NOMO-1 treated with dmso at 0.1 percent for 144 hours (cell line): ENCODE results near the gene BRD1.
"Not testable (repeated sequence)": the region's sequence is repeated elsewhere in the genome, so short reads cannot be mapped to it uniquely, and the experiment has no call there.

Experiments
- DNase-seq: peaks from one replicate; lab custom pipeline; 2025; ENCODE audit not compliant: unreplicated experiment; lab: John Stamatoyannopoulos, UW

Gene BRD1

DNA sequence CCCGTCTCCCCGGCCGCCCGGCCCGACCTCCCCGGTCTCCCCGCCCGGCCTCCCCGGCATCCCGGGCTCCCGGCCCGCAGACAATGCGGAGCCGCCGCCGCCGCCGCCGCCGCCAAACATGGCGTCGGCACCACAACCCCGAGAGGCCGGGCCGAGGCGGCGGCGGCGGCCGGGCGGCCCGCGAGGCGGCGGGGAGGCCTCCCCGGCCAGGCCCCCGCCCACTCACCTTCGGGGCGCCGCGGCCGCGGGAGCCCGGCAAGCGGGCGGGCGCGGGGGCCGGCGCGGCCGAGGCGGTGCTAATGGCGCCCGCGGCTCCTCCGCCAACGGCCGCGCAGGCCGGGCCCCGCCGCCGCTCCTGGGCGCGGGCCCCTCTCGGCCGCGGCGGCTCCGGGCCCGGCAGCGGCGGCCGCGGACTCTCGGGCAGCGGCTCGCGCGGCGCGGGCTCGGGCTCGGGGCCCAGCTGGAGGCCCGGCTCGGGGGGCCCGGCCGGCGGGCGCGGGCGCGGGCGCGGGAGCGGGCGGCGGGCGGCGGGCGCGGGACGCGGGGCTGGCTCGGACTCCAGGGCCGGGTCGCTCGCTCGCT, 311 bp downstream of the BRD1 start:
- no peak for DNase-seq

DNA sequence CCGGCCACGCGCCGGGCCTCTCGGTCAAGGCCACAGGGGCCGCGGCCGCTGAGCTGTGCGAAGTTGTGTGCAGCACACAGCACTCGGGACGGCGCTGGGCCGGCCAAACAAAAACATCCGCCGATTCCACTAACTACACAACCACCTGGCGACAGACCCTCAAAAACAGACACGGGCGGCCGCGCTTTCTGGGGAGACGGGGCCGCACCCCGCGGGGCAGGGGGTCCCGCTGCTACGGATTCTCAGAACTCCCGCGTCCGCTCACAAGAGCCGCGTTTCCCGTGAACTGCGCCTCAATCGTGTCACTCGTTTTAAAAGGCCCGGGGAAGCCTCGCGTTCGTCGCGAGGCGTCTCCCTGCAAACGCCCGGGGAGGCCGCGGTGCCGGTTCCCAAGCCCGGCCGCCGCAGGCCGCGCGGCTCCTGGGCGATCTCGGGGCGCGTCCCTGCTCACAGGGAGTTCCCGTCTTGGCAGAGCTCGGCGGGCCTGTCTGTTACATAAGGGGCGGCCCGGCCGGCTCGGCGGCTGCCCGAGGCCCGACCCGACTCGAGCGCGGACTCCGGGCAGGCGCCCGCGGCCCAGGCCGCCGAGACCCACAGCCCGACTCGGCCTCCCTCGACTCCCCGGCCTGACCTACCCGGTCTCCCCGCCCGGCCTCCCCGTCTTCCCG, 936 bp downstream of the BRD1 start:
- no peak for DNase-seq

DNA sequence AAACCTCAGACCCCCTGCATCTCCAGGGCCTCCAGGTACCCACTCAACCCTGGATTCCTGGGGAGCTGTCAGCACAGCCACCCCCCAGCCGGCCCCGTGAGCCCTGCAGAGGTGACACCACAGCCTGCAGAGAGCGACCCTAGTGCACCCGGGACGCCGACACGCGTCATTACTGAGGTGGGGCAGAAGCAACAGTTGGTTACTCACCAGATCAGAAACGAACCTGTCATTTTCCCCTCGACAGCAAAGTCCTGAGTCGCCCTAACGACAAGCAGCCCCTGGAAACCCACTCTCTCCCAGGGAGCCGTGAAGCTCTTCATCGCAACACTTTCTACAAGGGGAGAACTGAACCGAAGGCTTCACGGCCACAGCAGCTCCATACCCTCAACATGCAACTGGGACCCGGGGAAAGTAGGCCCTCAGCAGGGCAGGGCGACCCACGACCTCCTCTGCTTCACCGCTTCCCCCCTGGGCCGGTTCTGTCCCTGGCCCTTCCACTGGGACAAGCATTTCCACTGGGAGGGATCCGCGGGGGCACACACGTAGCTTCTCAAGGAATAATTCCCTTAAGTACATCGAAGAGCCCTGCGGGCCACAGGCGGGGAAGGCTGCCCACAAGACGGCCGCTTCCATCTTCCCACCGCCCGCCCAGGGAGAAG, 1.6 kb downstream of the BRD1 start:
- DNase-seq, result no peak

DNA sequence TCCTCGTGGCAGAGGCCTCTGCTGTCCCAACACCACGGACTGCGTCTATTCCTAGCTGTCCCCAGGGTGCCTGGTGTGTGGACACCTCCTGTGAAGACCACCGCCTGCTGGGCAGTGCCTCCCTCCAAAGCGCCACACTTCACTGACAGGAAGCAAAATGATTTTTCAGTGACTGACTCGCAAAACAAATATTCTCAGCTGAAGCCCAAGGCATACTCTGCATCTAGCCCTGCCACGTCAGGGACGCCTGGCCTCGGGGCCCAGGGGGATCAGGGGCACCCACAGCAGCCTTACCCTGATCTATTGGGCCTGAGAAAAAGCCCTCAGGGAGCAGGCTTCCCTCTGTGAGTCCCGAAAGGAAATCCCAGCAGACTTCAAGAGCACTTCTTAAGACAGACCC, 2.2 kb downstream of the BRD1 start:
- no peak for DNase-seq

DNA sequence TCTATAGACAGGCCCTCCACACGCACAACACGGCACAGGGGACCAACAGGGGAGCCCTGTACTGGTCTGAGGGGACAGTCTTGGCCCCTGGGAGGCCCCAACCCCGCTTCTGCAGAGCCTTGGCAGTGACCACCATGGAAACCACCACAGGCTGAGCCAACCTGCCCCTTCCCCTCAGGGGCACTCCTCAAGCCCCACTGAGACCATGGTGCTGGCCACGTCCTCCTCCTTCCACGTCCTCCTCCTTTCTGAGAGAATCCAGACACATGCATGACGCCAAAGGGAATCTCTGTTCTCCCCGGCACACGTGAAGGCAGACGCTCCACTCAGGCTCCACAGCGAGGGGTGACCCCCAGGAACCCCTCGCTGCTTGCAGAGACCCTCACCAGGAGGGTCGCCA, 2.7 kb downstream of the BRD1 start:
- DNase-seq, result no peak

DNA sequence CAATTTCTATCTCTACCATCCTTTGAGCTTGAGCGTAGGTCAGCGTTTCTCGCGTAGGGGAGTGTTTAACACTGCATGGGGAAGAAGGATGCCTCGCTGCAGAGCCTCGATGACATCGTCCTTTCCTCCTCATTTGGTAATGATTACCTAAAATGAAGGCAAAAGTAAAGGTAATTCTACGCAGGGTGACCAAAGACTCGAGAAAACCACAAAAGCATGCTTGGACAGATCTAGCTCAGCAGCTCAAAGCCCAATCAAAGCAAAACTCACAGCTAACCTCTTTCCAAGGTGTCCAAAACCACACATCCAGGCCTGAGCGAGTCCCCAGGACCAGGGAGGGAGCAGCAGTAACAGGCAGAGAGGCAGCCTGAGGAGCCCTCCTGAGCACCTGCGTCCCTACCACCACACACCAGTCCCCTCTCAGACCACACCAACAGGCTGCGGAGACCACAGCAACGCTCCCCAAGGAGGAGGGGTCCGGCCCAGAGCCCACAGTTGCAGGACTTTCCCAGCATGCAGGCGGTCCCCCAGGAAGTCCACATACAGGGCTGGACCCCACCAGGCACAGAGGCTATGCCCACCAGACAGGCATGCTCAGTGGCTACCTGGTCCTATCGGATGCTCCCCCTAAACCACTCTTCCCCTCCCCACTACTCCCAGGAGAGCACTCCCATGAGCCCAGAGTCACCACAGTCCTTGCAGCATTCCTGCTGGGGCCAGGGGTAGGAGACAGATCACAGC, 3.3 kb downstream of the BRD1 start:
- DNase-seq, result no peak

DNA sequence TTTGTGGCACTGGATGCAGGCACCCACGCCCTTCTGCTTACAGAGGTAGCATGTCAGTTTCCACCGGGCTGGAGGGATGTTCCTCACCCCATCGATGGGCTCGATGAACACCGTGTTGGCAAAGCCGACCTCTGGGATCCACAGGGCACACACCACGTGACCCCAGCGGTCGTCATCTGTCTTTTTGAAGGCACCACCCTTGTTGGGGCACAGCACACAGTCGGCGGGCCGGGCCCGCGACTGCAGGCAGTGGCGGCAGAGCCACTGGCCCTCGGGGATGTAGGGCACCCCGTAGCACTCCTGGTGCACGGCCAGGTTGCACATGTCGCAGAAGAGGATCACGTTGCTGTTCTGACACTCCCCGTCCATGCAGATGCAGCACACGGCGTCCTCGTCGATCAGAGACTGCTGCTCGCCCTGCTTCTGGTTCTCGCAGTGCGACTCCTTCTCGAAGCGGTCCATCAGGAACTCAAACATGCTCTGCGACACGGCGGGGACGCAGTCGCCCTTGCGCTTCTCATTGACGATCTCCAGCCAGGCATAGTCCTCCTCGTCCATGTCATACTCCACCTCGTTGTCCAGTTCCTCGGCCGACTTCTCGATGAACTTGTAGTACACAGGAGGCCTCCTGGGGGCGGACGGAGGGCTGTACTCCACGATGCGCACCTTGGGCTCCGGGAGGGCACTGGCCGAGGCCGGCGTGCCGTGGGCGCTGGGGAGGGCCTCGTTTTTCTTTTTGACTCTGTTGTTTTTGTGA, 4.2 kb downstream of the BRD1 start:
- DNase-seq, result no peak

DNA sequence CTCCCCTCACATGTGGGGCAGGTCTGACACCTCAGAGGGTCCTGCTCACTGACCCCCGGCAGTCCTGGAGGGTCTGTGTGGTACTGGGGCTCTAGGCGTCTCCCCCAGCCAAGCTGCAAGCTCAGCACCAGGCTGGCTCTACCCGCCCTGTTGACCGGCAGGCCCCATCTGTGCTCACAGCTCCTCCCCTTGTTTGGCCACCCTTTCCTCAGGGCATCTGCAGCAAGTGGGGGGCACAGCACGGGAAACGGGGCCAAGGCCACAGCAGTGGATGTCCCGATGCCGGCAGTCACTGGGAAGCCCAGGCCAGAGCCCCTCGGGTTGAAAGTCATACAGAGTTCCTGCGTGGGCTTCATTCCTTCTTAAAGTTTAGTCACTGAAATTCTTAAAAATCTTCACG, 5.9 kb downstream of the BRD1 start:
- DNase-seq, result not testable (repeated sequence)

DNA sequence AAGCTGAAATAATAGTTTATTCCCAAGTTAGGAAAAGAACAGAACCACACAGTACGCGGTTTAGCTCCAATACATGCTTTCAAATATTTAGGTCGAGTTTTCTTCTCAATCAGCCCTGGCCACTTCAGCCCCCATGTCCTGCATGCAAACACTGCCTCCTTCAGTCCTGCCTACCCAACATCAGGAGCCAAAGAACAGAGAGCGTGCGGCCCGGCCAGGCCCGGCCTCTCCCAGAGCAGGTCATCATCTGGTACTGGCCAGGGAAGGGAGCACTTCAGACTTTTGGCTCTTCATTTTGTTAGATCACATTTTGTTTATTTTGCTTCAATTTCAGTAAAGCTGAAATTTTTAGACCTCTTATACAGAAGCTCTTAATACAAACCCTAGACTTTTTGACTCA, 6.7 kb downstream of the BRD1 start:
- no peak for DNase-seq

DNA sequence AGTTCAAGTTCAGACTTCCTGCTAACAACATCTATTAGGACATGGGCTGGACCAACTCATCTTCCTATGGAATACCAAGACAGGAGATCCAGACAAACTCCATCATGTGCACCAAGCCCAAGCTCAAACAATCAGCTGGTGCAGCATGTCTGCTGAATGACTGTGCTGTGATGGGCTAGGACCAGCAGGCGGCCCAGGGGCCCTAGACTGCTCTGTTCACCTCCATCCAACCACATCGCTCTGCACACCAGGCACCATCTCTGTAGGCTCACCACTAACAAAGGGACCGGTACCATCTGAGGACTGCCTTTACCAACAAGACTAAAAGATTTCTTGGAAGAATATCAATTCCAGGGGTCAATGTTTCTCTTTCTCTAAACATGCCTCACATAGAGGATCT, 10.3 kb downstream of the BRD1 start:
- no peak for DNase-seq

DNA sequence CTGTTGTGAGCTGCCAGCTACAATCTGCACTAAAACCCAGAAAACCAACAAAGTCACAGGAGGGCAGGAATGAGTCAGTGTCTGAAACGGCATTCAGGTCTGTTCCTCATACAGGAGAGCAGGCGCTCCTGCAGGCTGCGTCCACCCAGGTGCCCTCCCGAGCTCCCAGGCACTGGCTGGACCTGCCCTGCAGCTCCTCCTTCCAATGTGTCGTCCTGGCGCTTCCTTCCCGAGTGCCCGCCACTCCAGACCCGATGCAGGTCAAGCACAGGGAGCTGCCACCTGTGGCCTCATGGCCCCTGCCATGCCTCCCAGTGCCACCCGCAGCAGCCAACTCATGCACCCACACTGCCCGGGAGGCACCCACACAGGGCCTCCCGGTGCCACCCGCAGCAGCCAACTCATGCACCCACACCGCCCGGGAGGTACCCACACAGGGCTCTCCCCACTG, 12.0 kb downstream of the BRD1 start:
- DNase-seq, result no peak

DNA sequence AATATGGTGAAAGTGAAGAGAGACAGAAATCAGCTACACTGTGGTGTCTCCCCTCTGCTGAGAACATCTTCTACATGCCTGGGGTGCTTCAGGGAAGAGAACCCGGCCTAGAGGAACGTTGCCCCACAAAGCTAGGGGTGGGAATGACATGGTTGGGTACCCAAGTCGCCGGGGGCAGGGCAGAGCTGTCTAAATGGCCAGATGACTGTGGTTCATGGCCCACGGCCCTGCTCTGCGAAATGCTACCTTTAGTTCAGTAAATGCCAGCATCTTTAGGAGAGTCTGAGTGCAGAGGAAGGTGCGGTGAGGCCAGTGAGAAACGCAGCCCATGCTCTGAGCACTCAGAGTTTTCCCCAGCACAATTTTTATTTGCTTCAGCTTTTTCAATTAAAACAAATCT, 12.8 kb downstream of the BRD1 start:
- DNase-seq, result no peak

DNA sequence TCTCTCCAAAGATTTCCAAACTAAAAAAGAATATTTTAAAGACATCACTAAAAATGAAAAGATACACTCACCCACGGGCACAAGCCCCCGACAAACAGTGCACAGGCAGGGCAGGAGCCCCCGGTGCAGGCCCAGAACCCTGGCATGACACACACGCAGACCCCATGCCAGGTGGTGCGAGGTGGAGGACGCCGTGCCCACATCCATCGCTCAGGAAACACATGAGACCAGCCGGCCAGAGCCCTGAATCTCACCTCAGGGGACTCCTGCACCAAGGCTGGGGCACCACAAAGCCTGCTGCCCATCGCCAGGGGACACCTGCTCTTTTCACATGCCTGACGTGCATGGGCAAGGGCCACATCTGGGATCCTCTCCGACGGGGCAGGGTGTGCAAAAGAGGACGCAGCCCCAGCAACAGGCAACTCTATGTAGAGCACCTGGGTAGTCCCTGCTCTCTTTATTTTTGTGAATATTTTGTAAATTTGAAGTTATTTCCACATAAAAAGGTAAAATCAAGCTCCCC, 13.4 kb downstream of the BRD1 start:
- DNase-seq, result no peak

DNA sequence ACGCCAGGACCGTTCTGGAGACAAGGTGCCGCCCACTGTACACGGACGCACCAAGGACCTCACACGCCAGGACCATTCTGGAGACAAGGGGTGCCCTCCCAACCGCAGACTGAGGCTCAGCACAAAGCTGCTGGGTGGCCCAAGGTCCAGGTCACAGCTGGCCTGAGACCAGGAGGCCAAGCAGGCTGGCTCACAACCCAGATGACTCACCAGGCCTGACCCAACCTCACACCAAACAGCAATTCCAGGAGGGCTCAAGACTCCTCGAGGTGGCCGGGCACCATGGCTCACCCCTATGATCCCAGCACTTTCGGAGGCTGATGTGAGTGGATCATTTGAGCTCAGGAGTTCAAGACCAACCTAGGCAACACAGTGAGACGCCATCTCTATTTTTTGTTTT, 14.8 kb downstream of the BRD1 start:
- no peak for DNase-seq

DNA sequence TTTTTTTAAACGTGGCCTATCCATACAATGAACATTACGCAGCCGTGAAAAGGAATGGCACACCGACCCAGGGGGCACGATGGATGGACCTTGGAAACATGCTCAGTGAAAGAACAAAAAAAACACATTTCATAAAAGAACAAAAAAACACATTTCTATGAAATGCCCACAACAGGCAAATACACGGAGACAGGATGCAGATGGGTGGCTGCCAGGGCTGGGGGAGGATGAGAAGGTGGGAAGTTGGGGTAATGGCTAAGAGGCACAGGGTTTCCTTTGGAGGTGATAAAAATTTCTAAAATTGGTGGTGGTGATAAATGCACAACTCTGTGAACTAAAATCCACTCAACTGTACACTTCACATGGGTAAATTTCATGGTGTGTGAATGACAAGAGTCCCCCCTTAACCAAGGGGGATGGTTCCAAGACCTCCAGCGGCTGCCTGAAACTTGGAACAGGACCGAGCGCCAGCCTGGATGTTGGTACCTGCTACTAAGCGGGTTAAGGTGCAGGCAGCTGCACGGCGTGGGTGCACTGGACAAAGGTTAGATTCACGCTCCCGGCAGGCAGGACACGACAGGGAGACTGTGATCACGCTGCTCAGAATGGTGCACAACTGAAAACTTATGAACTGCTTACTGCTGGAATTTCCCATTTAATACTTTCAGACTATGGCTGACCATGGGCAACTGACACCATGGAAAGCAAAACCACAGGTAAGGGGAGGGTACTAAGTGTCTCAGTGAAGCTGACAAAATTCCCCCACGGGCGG, 16.5 kb downstream of the BRD1 start:
- no peak for DNase-seq

DNA sequence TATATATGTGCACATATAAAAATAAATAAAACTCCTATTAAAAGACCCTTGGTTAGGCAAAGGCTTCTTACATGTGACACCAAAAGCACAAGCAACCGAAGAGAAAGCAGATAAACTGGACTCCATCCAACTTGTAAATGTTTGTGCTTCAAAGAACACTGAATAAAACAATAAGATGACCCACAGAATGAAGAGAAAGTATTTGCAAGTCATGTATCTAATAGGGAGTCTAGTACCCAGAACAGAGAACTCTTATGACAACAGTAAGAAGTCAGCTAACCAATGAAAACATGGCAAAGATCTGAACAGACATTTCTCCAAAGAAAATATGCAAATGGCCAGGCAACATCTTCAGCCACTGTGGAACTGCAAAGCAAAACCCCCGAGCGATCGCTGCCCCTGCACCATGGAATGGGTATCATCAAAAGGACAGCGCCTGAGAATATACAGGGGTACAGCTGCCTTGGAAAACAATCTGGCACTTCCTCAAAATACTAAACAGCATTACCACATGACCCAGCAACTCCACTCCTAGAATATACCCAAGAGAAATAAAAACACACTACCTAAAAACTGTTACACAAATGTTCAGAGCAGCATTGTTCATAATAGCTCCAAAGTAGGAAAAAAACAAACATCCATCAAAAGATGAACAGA, 17.2 kb downstream of the BRD1 start:
- DNase-seq, result no peak

DNA sequence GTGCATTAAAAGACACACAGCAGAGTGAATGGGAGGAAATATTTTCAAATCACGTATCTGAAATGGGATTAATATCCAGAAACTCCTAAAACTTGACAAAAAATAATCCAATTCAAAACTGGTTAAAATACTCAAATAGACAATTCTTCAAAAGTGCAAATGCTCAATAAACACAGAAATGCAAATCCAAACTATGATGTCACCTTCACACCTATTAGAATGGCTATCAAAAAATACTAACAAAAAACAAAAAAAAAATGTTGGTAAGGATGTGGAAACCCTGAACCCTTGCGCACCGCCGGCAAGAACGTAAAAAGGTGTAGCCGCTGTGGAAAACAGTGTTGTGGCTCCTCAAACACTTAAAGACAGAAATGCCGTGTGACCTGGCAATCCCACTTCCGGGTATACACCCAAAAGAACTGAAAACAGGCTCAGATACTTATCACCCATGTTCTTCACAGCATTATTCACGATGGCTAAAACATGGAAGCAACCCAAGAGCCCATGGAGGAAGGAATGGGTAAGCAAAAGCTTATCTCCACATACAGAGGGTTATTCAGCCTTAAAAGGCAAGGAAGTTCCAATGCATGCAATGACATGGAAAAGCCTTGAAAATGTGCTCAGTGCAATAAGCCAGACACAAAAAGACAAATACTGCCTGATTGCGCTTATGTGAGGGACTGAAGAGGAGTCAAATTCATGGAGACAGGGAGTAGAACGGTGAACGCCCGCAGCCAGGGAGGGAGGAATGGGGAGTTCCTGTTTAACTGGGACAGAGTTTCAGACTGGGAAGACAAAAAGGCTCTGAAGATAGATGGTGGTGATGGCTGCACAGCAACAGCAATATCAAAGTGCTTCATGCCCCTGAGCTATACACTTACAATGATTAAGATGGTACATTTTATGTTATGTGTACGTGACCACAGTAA, 19.6 kb downstream of the BRD1 start:
- DNase-seq, result no peak

DNA sequence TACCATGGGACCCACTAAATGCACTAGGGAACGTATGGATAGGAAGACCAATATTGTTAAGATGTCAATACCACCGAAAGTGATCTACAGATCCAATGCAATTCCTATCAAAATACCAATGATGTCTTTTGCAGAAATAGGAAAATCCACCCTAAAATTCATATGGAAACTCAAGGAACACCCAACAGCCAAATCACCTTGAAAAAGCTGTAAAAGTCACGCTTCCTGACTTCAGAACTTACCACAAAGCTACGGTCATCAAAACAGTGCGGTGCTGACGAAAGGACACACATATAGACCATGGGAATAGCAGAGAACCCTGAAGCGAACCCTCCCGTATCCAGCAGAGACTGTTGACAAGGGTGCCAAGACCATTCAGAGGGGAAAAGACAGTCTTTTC, 20.5 kb downstream of the BRD1 start:
- no peak for DNase-seq
